ENCODE results near the gene BCDIN3D. TPM values are rescaled to one million over a fixed set of nuclear protein-coding genes. Genes with fewer than 3 reads are reported as not detected.

BCDIN3D gene
- total and polyA plus RNA-seq, 2 donors (not counting 3 experiments of a cell fraction or from before 2014, with no cell fraction given): 1.8 to 3.1 TPM

- no peak for TF ChIP-seq EZH2 (IDR thresholded peaks at IDR 0.05; ENCODE audit: borderline replicate concordance, low read depth, low read length, severe bottlenecking)
- no peak for TF ChIP-seq MAX (IDR thresholded peaks at IDR 0.05; ENCODE audit: insufficient read depth, insufficient read length)
- TF ChIP-seq POLR2A (IDR thresholded peaks at IDR 0.05; ENCODE audit: low read depth, low read length): no peak
- TF ChIP-seq POLR2AphosphoS5 (IDR thresholded peaks at IDR 0.05; ENCODE audit: insufficient read depth, low read depth, low read length): no peak
- TF ChIP-seq, protein P1, sequence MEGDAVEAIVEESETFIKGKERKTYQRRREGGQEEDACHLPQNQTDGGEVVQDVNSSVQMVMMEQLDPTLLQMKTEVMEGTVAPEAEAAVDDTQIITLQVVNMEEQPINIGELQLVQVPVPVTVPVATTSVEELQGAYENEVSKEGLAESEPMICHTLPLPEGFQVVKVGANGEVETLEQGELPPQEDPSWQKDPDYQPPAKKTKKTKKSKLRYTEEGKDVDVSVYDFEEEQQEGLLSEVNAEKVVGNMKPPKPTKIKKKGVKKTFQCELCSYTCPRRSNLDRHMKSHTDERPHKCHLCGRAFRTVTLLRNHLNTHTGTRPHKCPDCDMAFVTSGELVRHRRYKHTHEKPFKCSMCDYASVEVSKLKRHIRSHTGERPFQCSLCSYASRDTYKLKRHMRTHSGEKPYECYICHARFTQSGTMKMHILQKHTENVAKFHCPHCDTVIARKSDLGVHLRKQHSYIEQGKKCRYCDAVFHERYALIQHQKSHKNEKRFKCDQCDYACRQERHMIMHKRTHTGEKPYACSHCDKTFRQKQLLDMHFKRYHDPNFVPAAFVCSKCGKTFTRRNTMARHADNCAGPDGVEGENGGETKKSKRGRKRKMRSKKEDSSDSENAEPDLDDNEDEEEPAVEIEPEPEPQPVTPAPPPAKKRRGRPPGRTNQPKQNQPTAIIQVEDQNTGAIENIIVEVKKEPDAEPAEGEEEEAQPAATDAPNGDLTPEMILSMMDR (IDR thresholded peaks at IDR 0.05; ENCODE audit: extremely low read depth in 1 of 2, insufficient read depth in 1 of 2, low read depth in 1 of 2, low read length in 2 of 2): no peak
- TF ChIP-seq MYC (IDR thresholded peaks at IDR 0.05; ENCODE audit: low read depth, low read length): no peak
- TF ChIP-seq GATA2 (IDR thresholded peaks at IDR 0.05; ENCODE audit: insufficient read depth, insufficient read length, low read depth, low read length): no peak
- no peak for TF ChIP-seq FOS (IDR thresholded peaks at IDR 0.05; ENCODE audit: borderline replicate concordance, insufficient read depth, low read length)
- no peak for TF ChIP-seq JUN (IDR thresholded peaks at IDR 0.05; ENCODE audit: borderline replicate concordance, insufficient read depth, insufficient read length, low read depth)
- CTCF ChIA-PET: interaction anchor here (0.7 to 2.4 kb wide), 4 partner anchors 49 to 103 kb away, joined by 3 to 12 read pairs (median 7); no protein-coding TSS in a partner anchor
These were observed 27.8 kb upstream of the BCDIN3D start for GRCh38 chr12:49870501-49871262.

More at GRCh38 chr12:49870501-49871262, 27.8 kb upstream of the BCDIN3D start:
- Histone ChIP-seq H4K20me1 (replicated peaks; ENCODE audit: control insufficient read depth, extremely low read depth, insufficient read depth, low read length) (no peaks in the 10 kb centered on the region), H3K4me2 (ENCODE audit: insufficient read depth, low read length) (no peak overlapping the region), H3K36me3 (ENCODE audit: control insufficient read depth in 2 of 2, extremely low read depth in 1 of 2, insufficient read depth in 2 of 2, low read length in 2 of 2) (no peaks in the 10 kb centered on the region), H2AFZ (ENCODE audit: low read depth, low read length) (no peak overlapping the region), H3K9me1 (replicated peaks; ENCODE audit: control insufficient read depth, extremely low read depth, insufficient read depth, low read length) (no peaks in the 10 kb centered on the region), H3K4me3 (replicated peaks in 1 of 3; ENCODE audit: insufficient read depth in 1 of 3, low read depth in 1 of 3, low read length in 3 of 3) (no peak overlapping the region), H3K27ac (ENCODE audit: insufficient read depth, low read depth, low read length) (no peak overlapping the region), H3K27me3 (ENCODE audit: control insufficient read depth in 2 of 2, insufficient read depth in 2 of 2, low read length in 2 of 2) (peaks cover 0 to 4% of the 10 kb centered on the region in 2 experiments), H3K79me2 (ENCODE audit: control insufficient read depth, insufficient read depth, low read length) (no peaks in the 10 kb centered on the region), H3K9ac (replicated peaks; ENCODE audit: extremely low read depth, insufficient read depth, low read length) (no peak overlapping the region), H3K4me1 (ENCODE audit: control insufficient read depth, extremely low read depth, insufficient read depth, low read length) (peaks cover 20% of the 10 kb centered on the region), H3K9me3 (replicated peaks; ENCODE audit: control insufficient read depth, insufficient read depth, low read length) (no peaks in the 10 kb centered on the region)
- DNase-seq (ENCODE audit: low read depth, low spot score): no peak
- FAIRE-seq: no peak
- BruUV-seq (replicated peaks): no TSS peak
- dilution Hi-C loops (cut with MboI; ENCODE audit: extremely low pct_ligation_motif_present, low sequenced_read_pairs) (no loop called here), intact Hi-C loops (cut with micrococcal nuclease) (no loop called here)
- POLR2A ChIA-PET: no interaction called here
